HCT116 (cell line): ENCODE measurements around the gene IGF2BP3. TPM values are rescaled to one million over a fixed set of nuclear protein-coding genes. Genes with fewer than 3 reads are reported as not detected.

Experiments
- ATAC-seq: fragments of 200-7000 bp; cut with Tn5 transposase; 2 replicates; pipeline ENCODE4 v1.9.1; 2020; ENCODE audit warnings: mild to moderate bottlenecking, moderate library complexity
- BruUV-seq: library from RNA; stranded (reverse); fragments of 400-500 nt; replicated peaks from 2 replicates; lab custom pipeline; 2021; lab: Mats Ljungman, UMichigan
- CTCF ChIA-PET: fragments of 300-600 bp; sonication (Branson Sonifier 250); formaldehyde crosslinking; loops from one replicate; lab custom pipeline; 2021; ENCODE audit warnings: antibody characterized with exemption; lab: Charles Lee
- POLR2A ChIA-PET: fragments of 300-600, 350-600 bp; sonication (Branson Sonifier 250); formaldehyde crosslinking; loops from one replicate; lab custom pipeline; 2021; ENCODE audit warnings: antibody characterized with exemption; lab: Charles Lee
- RAD21 ChIA-PET, 2 experiments: fragments of 300-600 bp; sonication (Branson Sonifier 250); formaldehyde crosslinking; loops; one replicate each; lab custom pipeline; 2023; ENCODE audit warnings: low total read pairs in 2 of 2; ENCODE audit not compliant: uncharacterized antibody in 2 of 2, unreplicated experiment in 2 of 2, low non-redundant PET in 1 of 2; lab: Charles Lee
- DNase-seq: peaks from one replicate; pipeline ENCODE4 v3.0.0-alpha.2; 2010; ENCODE audit warnings: low read depth, low spot score
- H2AFZ ChIP-seq: fragments of 200-600 bp; shearing (Covaris generic), sonication (generic); 2 replicates; pipeline ENCODE4 v1.6.1; 2017; ENCODE audit warnings: low read depth, mixed run types, mixed read lengths, antibody characterized with exemption, low read length; ENCODE audit not compliant: poor library complexity, severe bottlenecking
- H3K27ac ChIP-seq: 2 replicates; pipeline ENCODE4 v1.5.1; 2012; ENCODE audit warnings: low read depth, low read length
- H3K27me3 ChIP-seq: fragments of 200-600 bp; sonication (generic); 2 replicates; pipeline ENCODE4 v1.6.1; 2016; ENCODE audit warnings: mixed run types, low read length, mixed read lengths; ENCODE audit not compliant: insufficient read depth
- H3K36me3 ChIP-seq, 2 experiments: fragments of 200-500 bp in 1 of 2; fragments of 200-600 bp in 1 of 2; sonication (Bioruptor generic) in 1 of 2; sonication (generic) in 1 of 2; 2 replicates each; pipeline versions ENCODE4 v1.5.1 to v1.6.1; 2014 to 2016; ENCODE audit warnings: low read length in 2 of 2, inconsistent platforms in 1 of 2, mixed read lengths in 1 of 2, mixed run types in 1 of 2; ENCODE audit not compliant: insufficient read depth in 2 of 2, control insufficient read depth in 1 of 2
- H3K4me1 ChIP-seq, 2 experiments: fragments of 200-600 bp in 1 of 2; sonication (generic) in 1 of 2; 2 replicates each; pipeline versions ENCODE4 v1.5.1 to v1.6.1; 2012 to 2017; ENCODE audit warnings: low read length in 2 of 2, inconsistent platforms in 1 of 2, mild to moderate bottlenecking in 1 of 2, mixed read lengths in 1 of 2, mixed run types in 1 of 2, moderate library complexity in 1 of 2; ENCODE audit not compliant: insufficient read depth in 2 of 2, control insufficient read depth in 1 of 2
- H3K4me2 ChIP-seq: fragments of 200-600 bp; sonication (generic); 2 replicates; pipeline ENCODE4 v1.6.1; 2017; ENCODE audit warnings: mixed run types, low read length, mixed read lengths
- H3K4me3 ChIP-seq, 2 experiments: fragments of 200-600 bp in 1 of 2; sonication (generic) in 1 of 2; replicated peaks in 1 of 2; 2 replicates each; pipeline ENCODE4 v1.5.1; 2011 to 2016; ENCODE audit warnings: low read length in 2 of 2, control low read depth in 1 of 2, low read depth in 1 of 2, mild to moderate bottlenecking in 1 of 2, mixed read lengths in 1 of 2, mixed run types in 1 of 2
- H3K79me2 ChIP-seq: fragments of 200-600 bp; sonication (generic); 2 replicates; pipeline ENCODE4 v1.6.1; 2017; ENCODE audit warnings: mild to moderate bottlenecking, mixed run types, low read length, moderate library complexity, mixed read lengths; ENCODE audit not compliant: insufficient read depth
- H3K9ac ChIP-seq: fragments of 200-600 bp; sonication (generic); 2 replicates; pipeline ENCODE4 v1.6.1; 2016; ENCODE audit warnings: low read length, mixed read lengths
- H3K9me2 ChIP-seq: fragments of 200-600 bp; sonication (generic), shearing (Covaris generic); 2 replicates; pipeline ENCODE4 v1.6.1; 2017; ENCODE audit warnings: mixed run types, mild to moderate bottlenecking, moderate library complexity; ENCODE audit not compliant: insufficient read depth
- H3K9me3 ChIP-seq, 2 experiments: fragments of 200-500 bp in 1 of 2; fragments of 200-600 bp in 1 of 2; sonication (Bioruptor generic) in 1 of 2; sonication (generic) in 1 of 2; 2 replicates each; pipeline ENCODE4 v1.6.1; 2014 to 2017; ENCODE audit warnings: low read length in 2 of 2, mixed read lengths in 2 of 2, inconsistent platforms in 1 of 2, low read depth in 1 of 2, mild to moderate bottlenecking in 1 of 2, mixed run types in 1 of 2, moderate library complexity in 1 of 2; ENCODE audit not compliant: control insufficient read depth in 1 of 2, insufficient read depth in 1 of 2
- H4K20me1 ChIP-seq: fragments of 200-600 bp; sonication (generic), shearing (Covaris generic); 2 replicates; pipeline ENCODE4 v1.6.1; 2017; ENCODE audit warnings: mixed run types, mild to moderate bottlenecking, moderate library complexity; ENCODE audit not compliant: insufficient read depth
- CBX3 ChIP-seq: IDR thresholded peaks from 2 replicates; pipeline ENCODE4 v1.6.1; 2012; ENCODE audit warnings: low read depth
- CEBPB ChIP-seq: IDR thresholded peaks from 2 replicates; pipeline ENCODE4 v1.6.1; 2012; ENCODE audit warnings: low read depth
- EGR1 ChIP-seq: IDR thresholded peaks from 2 replicates; pipeline ENCODE4 v1.6.1; 2012; ENCODE audit warnings: low read depth
- ELF1 ChIP-seq: IDR thresholded peaks from 2 replicates; pipeline ENCODE4 v1.6.1; 2012; ENCODE audit warnings: low read depth, borderline replicate concordance
- EZH2 ChIP-seq: fragments of 200-600 bp; sonication (generic); IDR thresholded peaks from 2 replicates; pipeline ENCODE4 v1.6.1; 2017; ENCODE audit warnings: antibody characterized with exemption, mixed run types
- EZH2phosphoT487 ChIP-seq: fragments of 200-600 bp; IDR thresholded peaks from 2 replicates; pipeline ENCODE4 v1.6.1; 2018; ENCODE audit warnings: antibody characterized with exemption, borderline replicate concordance
- FOSL1 ChIP-seq: IDR thresholded peaks from 2 replicates; pipeline ENCODE4 v1.6.1; 2012; ENCODE audit warnings: low read depth
- JUND ChIP-seq: IDR thresholded peaks from 2 replicates; pipeline ENCODE4 v1.6.1; 2012
- POLR2AphosphoS5 ChIP-seq: IDR thresholded peaks from 2 replicates; pipeline ENCODE4 v1.6.1; 2011; ENCODE audit warnings: mild to moderate bottlenecking, low read depth, low read length, moderate library complexity
- RAD21 ChIP-seq: IDR thresholded peaks from 2 replicates; pipeline ENCODE4 v1.6.1; 2012; ENCODE audit warnings: low read depth, mild to moderate bottlenecking
- SIN3A ChIP-seq: IDR thresholded peaks from 2 replicates; pipeline ENCODE4 v1.6.1; 2012; ENCODE audit warnings: low read depth
- SP1 ChIP-seq: IDR thresholded peaks from 2 replicates; pipeline ENCODE4 v1.6.1; 2012; ENCODE audit warnings: low read depth
- SRF ChIP-seq: IDR thresholded peaks from 2 replicates; pipeline ENCODE4 v1.6.1; 2012; ENCODE audit warnings: low read depth
- TCF7L2 ChIP-seq: IDR thresholded peaks from 2 replicates; pipeline ENCODE4 v1.7.0; 2011; ENCODE audit warnings: borderline replicate concordance, inconsistent platforms; ENCODE audit not compliant: insufficient read depth, insufficient read length; ENCODE audit errors: extremely low read depth
- YY1 ChIP-seq: IDR thresholded peaks from 2 replicates; pipeline ENCODE4 v1.6.1; 2011; ENCODE audit warnings: low read length, low read depth, moderate library complexity, mild to moderate bottlenecking; ENCODE audit not compliant: insufficient replicate concordance; ENCODE audit errors: extremely low read depth
- ZFX ChIP-seq: fragments of 450-650 bp; IDR thresholded peaks from 2 replicates; pipeline ENCODE4 v1.6.1; 2017
- ZNF274 ChIP-seq: fragments of 200-500 bp; sonication (Bioruptor generic); IDR thresholded peaks from 2 replicates; pipeline ENCODE4 v1.6.1; 2014; ENCODE audit warnings: mild to moderate bottlenecking, low read depth, low read length, inconsistent platforms
- intact Hi-C: fragments of 100-400 bp; cut with micrococcal nuclease; formaldehyde crosslinking; loops from 2 replicates; pipeline ENCODE4 v1.10.0; 2022
- total RNA-seq: library from RNA; stranded (reverse); gene quantifications from one replicate; pipeline ENCODE4 v1.2.1, GENCODE V29; 2021; ENCODE audit not compliant: unreplicated experiment
- TF ChIP-seq, protein P1 (sequence below): IDR thresholded peaks from 2 replicates; pipeline ENCODE4 v1.6.1; 2011; ENCODE audit warnings: mild to moderate bottlenecking, low read length, moderate library complexity; ENCODE audit not compliant: insufficient replicate concordance; ENCODE audit errors: extremely low read depth
- TF ChIP-seq, protein P2 (sequence below), 3 experiments: fragments of 200-600 bp in 1 of 3; sonication (generic) in 1 of 3; IDR thresholded peaks in 2 of 3; conservative IDR thresholded peaks in 1 of 3; 2 replicates each; pipeline ENCODE4 v1.5.1; 2012 to 2017; ENCODE audit warnings: low read depth in 2 of 3, low read length in 2 of 3, antibody characterized with exemption in 1 of 3, borderline replicate concordance in 1 of 3, control low read depth in 1 of 3, mild to moderate bottlenecking in 1 of 3, mixed read lengths in 1 of 3, mixed run types in 1 of 3, moderate library complexity in 1 of 3; ENCODE audit not compliant: insufficient read depth in 1 of 3

IGF2BP3 gene
- total RNA-seq, 1 experiment from 2014 or later: 79.1 TPM

DNA sequence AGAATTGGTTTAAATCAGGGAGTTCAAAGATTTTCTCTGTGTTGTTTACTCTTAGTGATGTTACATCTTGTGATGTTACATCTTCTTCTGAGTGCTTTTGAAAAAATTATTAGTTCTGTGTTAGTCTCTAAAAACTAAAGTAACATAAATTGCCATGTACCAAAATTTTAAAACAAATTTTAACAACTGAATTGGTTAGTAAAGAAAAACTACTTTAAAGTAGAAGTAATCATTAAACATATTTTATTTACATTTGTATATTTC lies 5.2 kb upstream of the IGF2BP3 start:
- Histone ChIP-seq H3K9ac (no peak overlapping the region), H4K20me1 (peaks cover 4% of the 10 kb centered on the region; the same call in 1 of the 2 replicates), H3K27ac (no peak overlapping the region), H3K27me3 (peaks cover 46% of the 10 kb centered on the region), H3K4me2 (no peak overlapping the region), H2AFZ (no peak overlapping the region), H3K4me3 (no peak overlapping the region), H3K4me1 (peaks cover 22 to 34% of the 10 kb centered on the region in 2 experiments), H3K9me3 (no peaks in the 10 kb centered on the region), H3K9me2 (no peaks in the 10 kb centered on the region), H3K36me3 (no peaks in the 10 kb centered on the region), H3K79me2 (peaks cover 21% of the 10 kb centered on the region)
- no peak for ATAC-seq
- CTCF ChIA-PET: no interaction called here
- RAD21 ChIA-PET: no interaction called here
- no peak for DNase-seq
- BruUV-seq: no TSS peak
- TF ChIP-seq YY1 (no peak), ZNF274 (no peak), EZH2phosphoT487 (no peak), TCF7L2 (no peak), EGR1 (no peak), POLR2AphosphoS5 (no peak), EZH2 (no peak), ELF1 (no peak), SIN3A (no peak), FOSL1 (no peak), CBX3 (no peak), SRF (no peak), JUND (no peak), SP1 (no peak), ZFX (no peak), RAD21 (no peak), CEBPB (no peak)
- TF ChIP-seq, protein P1, sequence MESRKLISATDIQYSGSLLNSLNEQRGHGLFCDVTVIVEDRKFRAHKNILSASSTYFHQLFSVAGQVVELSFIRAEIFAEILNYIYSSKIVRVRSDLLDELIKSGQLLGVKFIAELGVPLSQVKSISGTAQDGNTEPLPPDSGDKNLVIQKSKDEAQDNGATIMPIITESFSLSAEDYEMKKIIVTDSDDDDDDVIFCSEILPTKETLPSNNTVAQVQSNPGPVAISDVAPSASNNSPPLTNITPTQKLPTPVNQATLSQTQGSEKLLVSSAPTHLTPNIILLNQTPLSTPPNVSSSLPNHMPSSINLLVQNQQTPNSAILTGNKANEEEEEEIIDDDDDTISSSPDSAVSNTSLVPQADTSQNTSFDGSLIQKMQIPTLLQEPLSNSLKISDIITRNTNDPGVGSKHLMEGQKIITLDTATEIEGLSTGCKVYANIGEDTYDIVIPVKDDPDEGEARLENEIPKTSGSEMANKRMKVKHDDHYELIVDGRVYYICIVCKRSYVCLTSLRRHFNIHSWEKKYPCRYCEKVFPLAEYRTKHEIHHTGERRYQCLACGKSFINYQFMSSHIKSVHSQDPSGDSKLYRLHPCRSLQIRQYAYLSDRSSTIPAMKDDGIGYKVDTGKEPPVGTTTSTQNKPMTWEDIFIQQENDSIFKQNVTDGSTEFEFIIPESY: no peak
- TF ChIP-seq, protein P2, sequence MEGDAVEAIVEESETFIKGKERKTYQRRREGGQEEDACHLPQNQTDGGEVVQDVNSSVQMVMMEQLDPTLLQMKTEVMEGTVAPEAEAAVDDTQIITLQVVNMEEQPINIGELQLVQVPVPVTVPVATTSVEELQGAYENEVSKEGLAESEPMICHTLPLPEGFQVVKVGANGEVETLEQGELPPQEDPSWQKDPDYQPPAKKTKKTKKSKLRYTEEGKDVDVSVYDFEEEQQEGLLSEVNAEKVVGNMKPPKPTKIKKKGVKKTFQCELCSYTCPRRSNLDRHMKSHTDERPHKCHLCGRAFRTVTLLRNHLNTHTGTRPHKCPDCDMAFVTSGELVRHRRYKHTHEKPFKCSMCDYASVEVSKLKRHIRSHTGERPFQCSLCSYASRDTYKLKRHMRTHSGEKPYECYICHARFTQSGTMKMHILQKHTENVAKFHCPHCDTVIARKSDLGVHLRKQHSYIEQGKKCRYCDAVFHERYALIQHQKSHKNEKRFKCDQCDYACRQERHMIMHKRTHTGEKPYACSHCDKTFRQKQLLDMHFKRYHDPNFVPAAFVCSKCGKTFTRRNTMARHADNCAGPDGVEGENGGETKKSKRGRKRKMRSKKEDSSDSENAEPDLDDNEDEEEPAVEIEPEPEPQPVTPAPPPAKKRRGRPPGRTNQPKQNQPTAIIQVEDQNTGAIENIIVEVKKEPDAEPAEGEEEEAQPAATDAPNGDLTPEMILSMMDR (IDR thresholded peaks at IDR 0.05 in 2 of 3, conservative IDR thresholded peaks at IDR 0.05 in 1 of 3; ENCODE audit: borderline replicate concordance in 1 of 3, insufficient read depth in 1 of 3, low read depth in 2 of 3, low read length in 2 of 3): no peak
- POLR2A ChIA-PET: no interaction called here
- intact Hi-C loops: no loop called here
